ENCODE results near the gene NAALAD2.

Gene NAALAD2

GRCh38 chr11:90241414-90241813 is 107.0 kb downstream of the NAALAD2 start:
- H3K9me3 ChIP-seq (ENCODE audit: severe bottlenecking): no peaks in the 10 kb centered on the region
- no peaks in the 10 kb centered on the region for H3K27me3 ChIP-seq (ENCODE audit: insufficient read depth, poor library complexity, severe bottlenecking)
- H3K4me3 ChIP-seq (ENCODE audit: severe bottlenecking): no peak overlapping the region
- no peak for DNase-seq (ENCODE audit: low spot score)
- no peak overlapping the region for H3K27ac ChIP-seq (ENCODE audit: poor library complexity, severe bottlenecking)
- no peaks in the 10 kb centered on the region for H3K36me3 ChIP-seq (ENCODE audit: low read depth)
- H3K4me1 ChIP-seq (ENCODE audit: insufficient read depth, poor library complexity, severe bottlenecking): no peaks in the 10 kb centered on the region
- no peak for ATAC-seq (ENCODE audit: low read depth)
- TF ChIP-seq CTCF (IDR thresholded peaks at IDR 0.05; ENCODE audit: poor library complexity, severe bottlenecking): no peak

Data from RWPE2 (cell line).